Cardiac fibroblast (primary cell): ENCODE measurements around the gene LYSMD2.

ENCODE experiments used
- DNase-seq, 2 donors: peaks; one replicate each; pipeline versions ENCODE4 v3.0.0 to v3.0.0-alpha.2; 2010; ENCODE audit warnings: low read depth in 2 of 2
- H3K4me3 ChIP-seq, 2 donors: replicated peaks in 1 of 2; 1 replicate in 1 of 2; 2 replicates in 1 of 2; pipeline ENCODE4 v1.5.1; 2011; ENCODE audit warnings: low read depth in 2 of 2, low read length in 2 of 2, mild to moderate bottlenecking in 2 of 2, moderate library complexity in 1 of 2
- CTCF ChIP-seq: IDR thresholded peaks from one replicate; pipeline ENCODE4 v1.5.1; 2011; ENCODE audit warnings: low read depth, mild to moderate bottlenecking, low read length, inconsistent platforms

The LYSMD2 gene

GRCh38 chr15:51754267-51754666 lies 16.8 kb upstream of the LYSMD2 start:
- H3K4me3 ChIP-seq, result no peak overlapping the region
- no peak for DNase-seq
- TF ChIP-seq CTCF, result no peak

DNA sequence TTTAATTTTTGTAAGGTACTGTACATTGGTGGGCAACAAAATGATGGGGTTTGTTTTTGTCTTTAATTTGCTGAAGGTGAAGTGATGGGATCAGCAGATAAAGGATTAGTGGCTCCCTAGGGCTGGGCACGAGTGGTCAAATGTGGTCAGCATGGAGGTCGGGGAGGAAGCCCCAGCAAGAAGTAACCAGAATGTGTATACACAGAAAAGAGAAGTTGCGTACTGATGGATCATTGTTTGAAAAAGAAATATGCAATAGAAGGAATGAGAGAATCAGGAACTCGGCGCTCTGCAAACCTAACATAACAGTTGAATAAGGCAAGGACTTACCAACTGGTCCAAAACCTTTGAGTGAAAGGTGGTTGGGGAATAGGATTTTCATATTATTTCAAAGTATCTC lies 15.4 kb upstream of the LYSMD2 start:
- no peak for DNase-seq
- H3K4me3 ChIP-seq, result no peak overlapping the region
- TF ChIP-seq CTCF, result no peak

DNA sequence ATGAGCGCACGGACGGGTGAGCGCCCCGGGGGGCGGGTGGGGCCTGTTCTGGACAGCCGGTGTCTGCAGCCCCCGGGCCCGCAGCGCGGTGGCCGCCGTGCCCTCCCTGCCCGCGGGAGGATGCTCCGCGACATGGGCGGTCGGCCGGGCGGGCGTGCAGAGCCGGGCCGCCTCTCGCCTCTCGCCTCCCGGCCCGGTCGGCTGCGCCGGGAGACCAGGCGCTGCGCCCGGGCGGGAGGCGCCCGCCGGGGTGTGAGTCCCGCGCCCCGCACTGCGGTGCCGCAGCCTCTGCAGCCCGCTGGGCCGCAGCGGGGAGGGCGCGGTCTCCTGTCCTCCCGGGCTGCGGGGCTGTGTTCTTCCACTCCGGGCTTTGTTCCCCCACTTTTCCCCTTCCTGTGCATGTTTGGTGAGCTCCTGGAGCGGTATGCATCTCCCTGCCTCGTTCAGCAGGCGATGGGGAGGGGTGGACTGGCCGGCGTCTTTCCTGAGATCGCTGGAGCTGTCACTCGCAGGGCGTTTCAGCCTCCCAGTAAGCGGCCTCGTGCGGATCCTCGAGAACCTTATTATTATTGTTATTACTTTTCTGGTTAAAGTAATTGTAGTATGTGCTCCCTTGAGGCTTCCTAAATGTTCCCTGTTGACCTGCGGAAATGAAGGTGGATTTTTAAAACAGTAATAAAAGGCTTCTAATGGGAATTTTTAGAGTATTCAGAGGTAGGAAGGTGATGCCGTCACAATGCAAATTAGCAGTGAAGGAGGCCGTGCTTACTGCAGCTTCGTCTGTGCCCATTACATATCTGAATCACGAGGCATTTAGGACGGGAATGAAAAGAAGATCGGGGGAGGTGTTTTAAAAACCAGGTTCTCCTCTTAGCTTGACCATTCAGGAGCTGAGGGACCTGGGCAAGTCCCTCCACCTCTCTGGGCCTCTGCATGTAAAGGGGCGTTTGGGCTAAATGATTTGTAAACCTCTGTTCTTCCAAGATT lies 14.5 kb upstream of the LYSMD2 start:
- peak; percentile 39 to 49 for DNase-seq
- no peak for TF ChIP-seq CTCF
- peak overlapping the region; percentile 62 to 64 for H3K4me3 ChIP-seq

DNA sequence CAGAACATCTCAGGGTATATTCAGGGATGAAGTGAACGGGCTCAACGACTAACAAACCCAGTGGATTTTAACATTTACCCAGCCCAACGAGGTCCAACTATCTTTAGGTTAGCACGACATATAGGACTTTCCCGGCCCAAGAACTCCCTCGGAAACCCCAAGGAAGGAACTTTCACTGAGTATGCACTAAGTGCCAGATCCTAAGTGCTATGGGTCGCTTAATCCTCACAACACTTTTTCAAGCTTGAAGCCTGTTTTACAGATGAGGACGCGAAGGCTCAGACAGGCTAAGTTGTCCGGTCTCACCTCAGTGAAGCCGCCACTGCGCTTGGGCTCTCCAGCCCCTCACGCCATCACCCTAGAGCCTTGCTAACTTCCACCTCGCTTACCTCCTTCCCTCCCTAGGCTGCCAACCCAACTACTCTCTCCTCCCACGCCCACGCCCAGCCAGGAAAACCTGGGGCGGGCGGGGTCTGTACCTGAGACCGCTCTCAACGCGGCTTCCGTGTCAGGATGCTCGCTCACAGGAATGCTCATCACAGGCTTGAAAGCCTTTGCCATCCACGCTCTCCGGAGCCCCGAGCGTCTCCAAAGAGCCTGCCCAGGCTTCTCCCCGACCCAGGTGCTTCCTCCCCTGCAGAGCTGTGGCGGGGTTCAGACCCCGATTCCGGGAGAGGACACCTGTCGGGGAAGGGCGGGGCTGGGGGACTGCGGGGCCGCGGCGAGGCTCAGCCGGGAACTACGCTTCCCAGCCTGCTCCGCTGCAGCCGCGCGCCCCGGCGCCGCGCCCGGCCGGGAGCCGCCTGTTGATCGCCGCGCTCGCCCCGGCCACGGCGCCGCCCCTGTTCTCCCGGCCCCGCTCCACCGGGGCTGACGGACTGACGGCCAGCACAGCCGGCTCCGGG lies 13.6 kb upstream of the LYSMD2 start, which contains the start of gene TMOD2:
Gene TMOD2, plus strand, starts transcription at position 806 of the 905 bp plus-strand sequence. CDS start 14,845 bp downstream, outside the sequence.
- no peak for TF ChIP-seq CTCF
- H3K4me3 ChIP-seq, result peak within 1 kb of the TSS; percentile 62 to 64
- peak; percentile 34 to 39 for DNase-seq

- no peak for TF ChIP-seq CTCF
- H3K4me3 ChIP-seq, result no peak overlapping the region
- DNase-seq, result no peak
Measured at GRCh38 chr15:51750186-51750585, 12.7 kb upstream of the LYSMD2 start.

- no peak overlapping the region for H3K4me3 ChIP-seq
- TF ChIP-seq CTCF, result no peak
- DNase-seq, result no peak
Measured at GRCh38 chr15:51749307-51749706, 11.9 kb upstream of the LYSMD2 start.
